Coronary artery (tissue), 2 donors: Measurements from ENCODE around the gene FAF2.

ENCODE experiments used
- DNase-seq: peaks from one replicate; pipeline ENCODE4 v3.0.0-alpha.2; 2017; ENCODE audit warnings: low spot score
- H3K27ac ChIP-seq, 2 donors: fragments of 200-600 bp; sonication (generic); one replicate each; pipeline ENCODE4 v1.5.1; 2016 to 2019
- H3K4me3 ChIP-seq: fragments of 200-600 bp; sonication (generic); 2 replicates; pipeline ENCODE4 v1.5.1; 2016; ENCODE audit warnings: mild to moderate bottlenecking, moderate library complexity
- CTCF ChIP-seq: fragments of 200-600 bp; sonication (generic); IDR thresholded peaks from one replicate; pipeline ENCODE4 v1.5.1; 2019; ENCODE audit warnings: antibody characterized with exemption

Gene FAF2

DNA sequence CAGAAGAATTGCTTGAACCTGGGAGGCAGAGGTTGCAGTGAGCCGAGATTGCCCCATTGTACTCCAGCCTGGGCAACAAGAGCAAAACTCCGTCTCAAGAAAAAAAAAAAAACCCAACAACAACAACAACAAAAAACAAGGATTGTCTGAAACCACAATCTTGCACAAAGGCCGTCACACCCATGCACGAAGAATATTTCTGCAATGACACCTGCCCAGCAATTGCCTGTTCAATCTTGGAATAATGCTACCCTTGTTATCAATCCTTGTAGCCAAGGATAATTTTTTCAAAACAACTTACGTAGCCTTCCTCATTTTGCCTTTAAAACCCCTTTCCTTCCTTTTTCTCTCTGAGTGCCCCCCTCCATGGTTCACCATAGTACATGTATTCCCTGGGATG is 28.1 kb upstream of the FAF2 start:
- H3K27ac ChIP-seq: no peak overlapping the region
- DNase-seq: no peak
- no peak for TF ChIP-seq CTCF
- no peak overlapping the region for H3K4me3 ChIP-seq

DNA sequence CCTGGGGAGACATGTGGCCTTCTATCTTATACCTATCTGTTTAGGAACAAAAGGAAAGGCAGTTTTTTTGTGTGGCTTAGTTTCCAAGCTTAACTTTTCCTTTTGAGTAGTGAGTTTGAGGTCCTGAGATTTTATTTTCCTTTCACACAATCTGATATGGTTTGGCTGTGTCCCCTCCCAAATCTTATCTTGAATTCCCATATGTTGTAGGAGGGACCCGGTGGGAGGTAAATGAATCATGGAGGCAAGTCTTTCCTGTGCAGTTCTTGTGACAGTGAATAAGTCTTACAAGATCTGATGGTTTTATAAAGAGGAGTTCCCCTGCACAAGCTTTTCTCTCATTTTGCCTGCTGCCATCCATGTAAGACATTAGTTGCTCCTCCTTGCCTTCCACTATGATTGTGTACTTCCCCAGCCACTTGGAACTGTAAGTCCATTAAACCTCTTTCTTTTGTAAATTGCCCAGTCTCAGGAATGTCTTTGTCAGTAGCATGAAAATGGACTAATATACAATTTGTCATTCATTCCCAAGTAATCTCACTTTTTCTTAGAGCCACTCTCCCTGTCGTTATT is 27.1 kb upstream of the FAF2 start:
- H3K4me3 ChIP-seq: no peak overlapping the region
- H3K27ac ChIP-seq: no peak overlapping the region
- no peak for TF ChIP-seq CTCF
- no peak for DNase-seq

DNA sequence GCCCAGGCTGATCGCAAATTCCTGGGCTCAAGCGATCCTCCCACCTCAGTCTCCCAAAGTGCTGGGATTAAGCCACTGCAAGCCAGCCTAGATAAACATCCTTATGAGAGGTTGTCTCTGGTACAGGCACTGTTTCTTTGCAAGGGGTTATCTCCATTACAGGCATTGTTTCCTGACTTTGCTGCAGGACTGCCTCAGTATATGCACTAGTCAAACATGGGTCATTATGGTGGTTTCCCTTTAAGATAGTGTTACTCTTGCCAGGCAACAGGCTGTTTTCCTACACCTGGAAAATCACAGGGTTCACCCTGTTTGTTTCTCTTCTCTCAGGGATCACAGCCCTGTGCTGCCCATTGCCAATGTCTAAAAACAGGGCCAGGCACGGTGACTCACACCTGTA is 24.0 kb upstream of the FAF2 start:
- no peak for DNase-seq
- Histone ChIP-seq H3K27ac (peak overlapping the region in 1 of 2 donors; percentile 14), H3K4me3 (no peak overlapping the region)
- TF ChIP-seq CTCF: no peak

DNA sequence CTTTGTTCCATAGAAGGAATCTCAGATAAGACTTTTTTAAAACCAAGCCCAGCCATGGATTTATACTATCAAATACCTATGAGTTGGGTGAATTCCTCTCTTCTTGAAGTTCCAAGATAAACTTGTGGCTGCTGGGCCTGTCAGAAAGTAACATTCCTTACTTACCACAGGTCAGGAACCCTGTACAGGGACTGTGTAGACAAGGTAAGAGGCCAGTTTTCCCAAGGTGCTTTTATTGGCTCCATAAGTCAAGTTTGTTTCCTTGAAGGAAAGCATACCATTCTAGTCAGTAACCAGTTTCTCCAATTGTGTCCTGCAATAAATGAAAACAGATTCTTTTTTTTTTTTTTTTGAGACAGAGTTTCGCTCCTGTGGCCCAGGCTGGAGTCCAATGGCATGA is 23.0 kb upstream of the FAF2 start:
- DNase-seq: no peak
- no peak for TF ChIP-seq CTCF
- H3K27ac ChIP-seq: no peak overlapping the region
- no peak overlapping the region for H3K4me3 ChIP-seq

DNA sequence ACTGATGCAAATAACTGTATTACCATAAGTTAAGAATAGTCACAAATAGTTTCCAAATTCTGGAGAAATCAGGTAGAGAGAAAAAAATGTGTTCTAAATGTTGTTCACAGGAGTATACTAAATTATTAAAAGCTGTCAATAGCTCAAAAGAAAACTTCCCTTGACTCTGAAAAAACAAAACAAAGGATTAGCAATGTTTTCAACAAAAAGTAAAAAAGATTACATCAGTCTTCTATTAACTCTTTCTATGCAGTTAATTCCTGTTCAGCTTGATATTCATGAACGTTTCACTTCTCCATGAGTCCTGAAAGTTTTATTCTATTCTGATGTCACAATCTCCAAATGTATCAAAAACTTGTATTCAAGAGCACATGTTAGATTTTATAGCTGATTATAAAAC is 22.4 kb upstream of the FAF2 start:
- Histone ChIP-seq H3K4me3 (no peak overlapping the region), H3K27ac (no peak overlapping the region)
- DNase-seq: no peak
- no peak for TF ChIP-seq CTCF

GRCh38 chr5:176426876-176427275 is 21.3 kb upstream of the FAF2 start:
- Histone ChIP-seq H3K27ac (no peak overlapping the region), H3K4me3 (no peak overlapping the region)
- DNase-seq: no peak
- TF ChIP-seq CTCF: no peak

DNA sequence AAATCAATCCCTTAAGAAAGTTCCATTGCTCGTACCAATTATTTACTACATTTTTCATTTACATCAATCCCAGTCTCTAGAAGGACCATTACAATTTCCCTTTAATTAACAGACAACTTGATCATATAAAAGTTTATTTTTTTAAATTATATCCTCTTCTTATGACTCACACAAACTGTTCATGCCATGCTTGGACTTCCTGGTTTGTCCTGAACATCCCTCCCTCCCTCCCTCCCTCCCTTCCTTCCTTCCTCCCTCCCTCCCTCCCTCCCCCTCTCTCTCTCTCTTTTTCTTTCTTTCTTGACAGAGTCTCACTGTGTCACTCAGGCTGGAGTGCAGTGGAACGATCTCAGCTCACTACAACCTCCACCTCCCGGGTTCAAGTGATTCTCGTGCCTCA is 20.2 kb upstream of the FAF2 start:
- Histone ChIP-seq H3K4me3 (no peak overlapping the region), H3K27ac (no peak overlapping the region)
- no peak for TF ChIP-seq CTCF
- DNase-seq: no peak
